Stimulated activated CD8-positive, alpha-beta memory T cell treated with anti-CD3 and anti-CD28 coated beads, Interleukin-4, amount 100 ng/mL, for 48 hours (primary cell): ENCODE data around the gene PLEKHG5.
"Not testable (repeated sequence)": the region's sequence is repeated elsewhere in the genome, so short reads cannot be mapped to it uniquely, and the experiment has no call there.

Experiments used
- DNase-seq: peaks from one replicate; pipeline ENCODE4 v3.0.0-alpha.2; 2020

Gene PLEKHG5

DNA sequence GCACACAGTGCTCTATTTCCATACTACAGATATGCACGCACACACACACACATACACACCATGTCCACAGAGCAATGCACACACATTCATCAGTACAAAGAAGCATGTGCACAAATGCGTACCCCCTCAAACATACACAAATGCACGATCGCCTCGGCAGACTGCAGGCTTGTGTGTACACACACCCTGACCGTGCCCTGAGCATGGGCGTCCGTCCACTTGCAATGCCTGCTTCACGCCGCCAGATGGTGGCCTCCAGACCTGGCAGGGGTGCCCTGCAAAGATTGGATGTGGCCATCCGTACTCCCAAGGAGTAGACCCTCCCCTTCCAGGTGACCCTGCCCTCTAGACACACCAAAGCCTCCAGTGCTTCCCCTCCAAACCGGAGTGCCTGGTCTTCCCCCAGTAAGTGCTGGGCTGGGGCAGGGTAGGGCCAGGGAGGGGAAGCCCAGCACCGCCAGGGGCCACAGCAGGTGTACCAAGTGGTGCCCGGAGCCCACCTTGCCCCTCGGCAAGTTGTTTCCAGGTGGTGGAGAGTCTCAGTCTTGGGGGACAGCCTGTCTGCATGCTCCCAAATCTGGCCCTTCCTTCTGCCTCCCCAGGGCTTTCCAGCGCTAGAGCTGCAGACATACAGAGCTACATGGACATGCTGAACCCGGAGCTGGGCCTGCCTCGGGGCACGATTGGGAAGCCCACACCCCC, 46.3 kb downstream of the PLEKHG5 start:
- DNase-seq = peak; percentile 60

DNA sequence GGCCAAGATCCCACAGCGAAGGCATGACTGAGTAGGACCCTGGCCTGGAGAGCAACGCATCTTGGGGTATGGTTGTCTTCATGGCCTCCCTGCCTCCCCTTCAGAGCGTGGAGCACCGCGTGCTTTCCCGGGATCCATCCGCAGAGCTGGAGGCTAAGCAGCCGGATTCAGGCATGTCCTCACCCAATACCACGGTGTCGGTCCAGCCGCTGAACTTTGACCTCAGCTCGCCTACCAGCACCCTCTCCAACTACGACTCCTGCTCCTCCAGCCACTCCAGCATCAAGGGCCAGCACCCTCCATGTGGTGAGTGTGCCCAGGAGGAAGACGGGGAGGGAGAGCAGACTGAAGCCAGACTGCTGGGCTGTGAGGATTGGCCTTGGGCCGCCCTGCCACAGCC, 47.1 kb downstream of the PLEKHG5 start:
- no peak for DNase-seq

DNA sequence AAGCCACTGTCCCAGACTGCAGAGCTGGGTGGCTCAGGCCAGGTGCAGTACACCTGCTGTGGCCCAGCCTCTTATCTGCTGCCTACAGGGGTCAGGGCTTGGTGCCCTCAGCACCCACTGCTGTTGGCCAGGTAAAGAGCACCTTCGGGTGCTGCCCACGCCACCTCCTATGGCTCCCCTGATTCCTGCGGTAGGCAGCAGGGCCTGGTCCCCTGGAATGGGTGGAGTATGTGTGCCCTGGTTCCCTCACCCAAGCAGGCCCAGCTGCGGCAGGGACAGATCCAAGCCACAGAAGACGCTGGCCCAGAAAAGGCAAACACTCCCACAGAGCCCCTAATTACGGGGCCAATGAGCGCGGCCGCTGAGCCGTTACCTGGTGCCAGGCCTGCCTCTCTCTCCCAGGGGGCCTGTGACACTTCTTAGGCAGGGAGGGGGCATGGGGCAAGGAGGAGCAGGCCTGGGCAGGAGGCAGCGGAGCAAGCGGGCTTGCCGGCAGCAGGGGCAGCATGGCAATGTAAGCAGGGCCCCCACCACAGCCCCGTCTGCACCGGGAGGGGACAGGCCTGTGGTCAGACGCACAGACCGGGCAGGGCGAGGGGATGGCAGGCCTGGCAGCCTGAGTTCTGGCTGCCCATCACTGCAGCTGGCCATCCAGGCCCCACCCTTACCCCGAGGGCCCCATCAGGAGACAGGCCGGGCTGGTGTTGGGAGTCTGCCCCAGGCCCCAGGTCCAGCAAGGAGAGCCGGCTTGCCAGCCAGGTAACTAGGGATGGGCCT, 47.9 kb downstream of the PLEKHG5 start:
- DNase-seq = no peak

DNA sequence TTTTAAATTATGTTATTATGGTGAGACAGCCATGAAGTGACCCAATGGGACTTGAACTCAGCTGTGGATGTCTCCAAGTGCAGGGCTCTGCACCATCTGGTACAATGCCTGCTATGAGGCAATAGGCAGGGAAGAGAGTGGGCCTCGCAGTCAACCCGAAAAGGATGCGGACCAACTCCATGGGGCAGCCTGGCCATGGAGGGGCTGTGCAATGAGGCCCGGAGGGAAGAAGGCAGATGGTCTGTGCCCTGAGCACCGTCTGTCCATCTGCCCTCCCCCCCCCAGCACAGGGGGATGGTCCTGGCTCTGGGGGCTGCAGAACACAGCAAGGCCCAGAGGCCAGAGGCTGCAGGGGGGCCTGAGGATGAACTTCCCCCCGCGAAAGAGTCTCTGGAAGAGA, 49.9 kb downstream of the PLEKHG5 start:
- DNase-seq = no peak

DNA sequence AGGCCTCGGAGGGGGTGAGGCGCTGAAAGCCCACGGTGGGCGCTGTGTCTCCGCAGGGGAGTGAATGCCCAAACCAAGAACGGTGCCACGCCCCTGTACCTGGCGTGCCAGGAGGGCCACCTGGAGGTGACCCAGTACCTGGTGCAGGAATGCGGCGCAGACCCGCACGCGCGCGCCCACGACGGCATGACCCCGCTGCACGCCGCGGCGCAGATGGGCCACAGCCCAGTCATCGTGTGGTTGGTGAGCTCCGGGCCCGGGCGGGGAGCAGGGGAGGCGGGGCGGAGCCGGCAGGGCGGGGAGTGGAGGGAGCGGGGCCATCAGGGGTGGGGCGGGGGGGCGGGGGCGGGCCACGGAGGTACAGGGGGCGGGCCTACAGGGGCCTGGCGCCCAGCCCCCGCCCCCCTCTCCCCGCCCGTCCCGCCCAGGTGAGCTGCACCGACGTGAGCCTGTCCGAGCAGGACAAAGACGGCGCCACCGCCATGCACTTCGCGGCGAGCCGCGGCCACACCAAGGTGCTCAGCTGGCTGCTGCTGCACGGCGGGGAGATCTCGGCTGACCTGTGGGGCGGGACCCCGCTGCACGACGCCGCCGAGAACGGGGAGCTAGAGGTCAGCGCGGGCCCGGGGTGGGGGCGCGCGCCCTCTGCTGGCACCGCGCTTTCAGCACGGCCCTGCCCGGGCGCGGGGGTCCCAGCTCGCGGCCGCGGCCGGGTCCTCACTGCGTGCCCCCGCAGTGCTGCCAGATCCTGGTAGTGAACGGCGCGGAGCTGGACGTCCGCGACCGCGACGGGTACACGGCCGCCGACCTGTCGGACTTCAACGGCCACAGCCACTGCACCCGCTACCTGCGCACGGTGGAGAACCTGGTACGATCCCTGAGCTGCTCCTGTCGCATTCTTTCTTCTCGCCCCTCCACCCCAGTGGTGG, 51.0 kb downstream of the PLEKHG5 start:
- DNase-seq = peak; percentile 84

DNA sequence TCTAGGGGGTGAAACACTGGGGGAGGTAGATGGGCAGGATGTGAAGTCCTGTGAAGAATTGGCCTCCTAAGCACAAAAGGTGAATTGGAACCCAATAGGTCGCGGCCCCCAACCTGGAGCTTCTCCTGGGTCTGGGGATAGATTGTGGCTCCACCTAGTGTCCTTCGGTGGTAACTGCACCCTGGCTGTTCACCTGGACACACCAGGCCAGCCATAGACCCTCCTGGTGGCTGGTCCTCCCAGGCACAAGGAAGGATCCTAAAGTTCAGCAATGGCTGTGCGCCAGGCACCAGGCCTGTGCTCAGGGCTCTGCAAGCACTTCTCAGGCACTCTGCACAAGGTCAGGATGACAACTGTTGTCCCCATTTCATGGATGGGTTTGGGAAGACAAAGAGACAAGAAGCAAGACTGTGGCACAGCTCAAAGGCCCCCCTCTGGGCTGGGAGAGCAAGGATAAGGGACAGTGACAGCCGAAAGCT, 53.4 kb downstream of the PLEKHG5 start:
- peak; percentile 82 for DNase-seq

- not testable (repeated sequence) for DNase-seq
Observed at GRCh38 chr1:6437012-6437700, 54.3 kb downstream of the PLEKHG5 start.

GRCh38 chr1:6436277-6436676, 55.2 kb downstream of the PLEKHG5 start:
- DNase-seq = not testable (repeated sequence)

GRCh38 chr1:6435547-6435946, 55.9 kb downstream of the PLEKHG5 start:
- no peak for DNase-seq

DNA sequence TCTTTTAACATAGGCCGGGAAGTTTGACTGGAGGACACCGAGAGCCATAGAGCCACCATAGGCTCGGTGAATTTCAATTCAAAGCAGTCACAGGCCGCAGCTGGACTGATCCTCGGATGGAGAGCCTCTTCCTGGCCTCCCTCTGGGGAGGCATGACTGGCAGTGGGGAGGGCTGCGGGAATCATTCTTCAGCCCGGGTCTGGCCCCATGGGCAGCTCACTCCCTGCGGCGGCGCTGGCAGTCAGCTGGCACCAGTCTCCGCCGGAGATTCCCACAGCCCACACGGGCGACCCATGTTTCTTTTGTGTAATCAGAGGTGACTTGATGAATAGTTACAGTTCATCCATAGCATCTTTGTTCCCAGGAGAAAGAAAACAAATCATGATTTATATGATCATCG, 56.3 kb downstream of the PLEKHG5 start:
- DNase-seq = no peak

GRCh38 chr1:6434186-6434585, 57.3 kb downstream of the PLEKHG5 start:
- DNase-seq = no peak

- not testable (repeated sequence) for DNase-seq
Observed at GRCh38 chr1:6431645-6432579, 59.6 kb downstream of the PLEKHG5 start.

- DNase-seq = not testable (repeated sequence)
Observed at GRCh38 chr1:6429660-6430411, 61.6 kb downstream of the PLEKHG5 start.

DNA sequence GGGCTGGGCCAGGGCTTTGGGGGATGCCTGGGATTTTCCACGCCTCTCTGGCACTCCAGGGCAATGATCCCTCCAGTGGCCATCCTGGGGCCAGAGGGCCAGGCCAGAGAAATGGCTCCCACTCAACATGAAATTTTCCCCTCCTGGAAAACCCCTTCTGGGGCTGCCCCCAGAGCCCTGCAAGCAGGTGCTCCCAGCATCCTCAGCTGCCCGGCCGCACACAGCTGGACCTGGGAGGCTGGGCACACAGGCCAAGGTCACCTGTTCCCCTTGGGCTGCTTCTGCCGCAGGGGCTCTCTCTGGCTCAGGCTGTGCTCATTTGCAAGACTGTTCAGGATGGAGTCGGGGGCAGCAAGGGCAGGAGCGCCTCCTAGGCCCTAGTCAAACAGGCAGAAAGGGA, 63.0 kb downstream of the PLEKHG5 start:
- not testable (repeated sequence) for DNase-seq

- DNase-seq = no peak
Observed at GRCh38 chr1:6427441-6428390, 63.8 kb downstream of the PLEKHG5 start.

DNA sequence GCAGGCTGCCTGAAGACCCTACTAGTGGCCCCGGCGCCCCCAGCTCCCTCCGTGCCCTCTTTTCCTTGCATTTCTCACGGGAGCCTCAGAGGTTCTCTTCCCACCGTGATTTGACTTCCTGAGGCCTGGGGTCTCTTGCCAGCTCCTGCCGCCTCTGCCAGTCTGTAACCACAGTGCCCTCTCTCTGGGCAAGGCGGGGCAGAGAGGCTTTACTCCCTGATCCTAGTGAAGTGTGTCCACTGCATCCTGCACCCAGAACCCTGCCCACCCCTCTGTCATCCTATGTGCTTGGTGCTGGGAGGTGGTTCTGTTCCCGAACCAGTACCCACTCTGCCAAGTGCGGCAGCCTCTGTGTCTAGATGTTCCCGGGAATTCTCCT, 64.5 kb downstream of the PLEKHG5 start:
- no peak for DNase-seq

DNA sequence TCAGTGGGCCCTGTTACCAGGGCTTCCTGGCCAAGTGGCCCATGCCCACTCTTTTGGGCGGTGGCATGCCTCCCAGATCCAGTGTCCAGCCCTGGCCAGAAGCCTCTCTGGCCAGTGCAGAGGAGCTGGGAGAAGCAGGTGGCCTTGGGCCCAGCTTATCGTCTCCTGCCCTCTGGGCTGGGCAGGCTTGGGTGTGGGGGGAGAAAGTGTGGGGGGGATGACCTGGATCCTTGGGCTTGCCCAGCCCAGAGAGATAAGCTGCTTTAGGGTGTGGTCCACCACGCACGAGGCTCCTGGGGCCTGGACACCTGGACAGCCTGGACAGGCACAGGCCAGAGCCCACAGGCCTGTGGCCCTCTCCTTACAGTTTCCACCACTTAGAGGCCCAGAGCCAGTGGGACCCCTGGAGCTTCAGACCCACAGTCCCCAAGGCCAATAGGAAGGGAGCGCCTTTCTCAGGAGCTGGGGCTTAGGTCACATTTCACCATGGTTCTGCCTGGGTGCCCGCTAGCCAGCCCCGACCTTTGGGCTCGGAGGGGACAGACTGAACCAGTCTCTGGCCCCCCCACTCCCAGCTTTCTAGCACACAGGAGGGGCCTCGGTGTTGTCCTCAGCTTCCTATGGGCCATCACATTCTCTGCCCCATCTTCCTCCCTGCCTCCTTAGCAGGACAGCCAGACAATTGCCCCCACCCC, 65.0 kb downstream of the PLEKHG5 start:
- DNase-seq = no peak

DNA sequence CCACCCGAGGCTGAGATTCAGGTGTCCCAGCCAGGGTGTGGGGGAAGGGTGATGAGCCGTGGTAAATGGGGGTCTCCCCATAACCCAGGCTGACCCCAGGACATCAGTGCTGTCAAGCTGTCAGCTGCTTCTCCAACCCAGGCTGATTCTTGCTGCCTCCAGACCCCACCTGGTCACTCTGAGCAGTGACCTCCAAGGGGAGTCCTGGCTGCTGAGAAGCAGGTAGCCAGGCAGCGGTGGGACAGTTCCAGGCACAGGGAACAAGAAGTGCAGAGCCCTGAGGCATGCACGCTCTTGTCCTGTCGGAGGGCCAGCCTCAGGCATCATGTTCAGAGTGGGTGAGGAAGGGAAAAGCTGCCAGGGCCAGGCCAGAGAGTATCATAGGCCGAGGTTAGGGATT, 65.8 kb downstream of the PLEKHG5 start:
- no peak for DNase-seq
